ENCODE results near the gene FAM184A.

The FAM184A gene

GRCh38 chr6:119035459-119035858 lies 43.0 kb downstream of the FAM184A start:
- H3K9ac ChIP-seq (ENCODE audit: low read length in 2 of 2) = no peak overlapping the region
- H3K4me3 ChIP-seq (ENCODE audit: low read length in 2 of 2) = no peak overlapping the region
- H3K36me3 ChIP-seq (ENCODE audit: control insufficient read depth in 2 of 2, insufficient read depth in 2 of 2, low read length in 2 of 2) = no peaks in the 10 kb centered on the region
- H3K4me1 ChIP-seq (ENCODE audit: control insufficient read depth, insufficient read depth, low read length) = no peaks in the 10 kb centered on the region
- no peak overlapping the region for H3K27ac ChIP-seq (ENCODE audit: low read length)
- no peaks in the 10 kb centered on the region for H3K27me3 ChIP-seq (ENCODE audit: control insufficient read depth in 1 of 2, insufficient read depth in 2 of 2, low read length in 2 of 2)
- no peaks in the 10 kb centered on the region for H3K9me3 ChIP-seq (ENCODE audit: control insufficient read depth in 2 of 2, low read length in 2 of 2)

DNA sequence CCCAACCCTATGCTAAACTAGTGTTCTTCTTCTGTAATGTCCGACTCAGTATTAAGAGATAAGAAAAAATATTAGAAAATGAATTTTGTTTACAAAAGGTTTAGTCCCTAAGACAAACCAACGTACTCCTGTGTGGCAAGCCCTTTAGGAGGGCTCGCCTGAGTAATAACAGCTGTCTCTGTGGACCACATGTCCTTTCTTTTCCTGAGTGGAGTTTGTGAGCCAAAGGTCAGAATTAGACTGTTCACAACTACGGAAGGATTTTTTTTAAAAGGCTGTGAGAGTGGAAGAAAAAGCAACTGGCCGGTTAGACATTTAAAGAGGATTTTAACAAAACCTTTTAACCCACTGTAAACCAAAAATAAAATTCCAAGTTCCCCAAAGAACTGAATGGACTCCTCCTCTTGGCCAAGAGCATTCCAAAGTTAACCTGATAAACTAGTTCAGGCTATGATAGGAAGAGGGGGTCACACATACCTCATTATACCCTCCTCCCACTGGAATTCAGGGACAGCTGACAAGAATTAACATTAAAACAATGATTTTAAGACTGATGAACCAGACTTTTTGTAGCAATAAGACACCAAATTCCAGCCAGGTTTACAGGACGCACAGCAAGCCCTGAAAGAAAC lies 43.5 kb downstream of the FAM184A start:
- Histone ChIP-seq H3K27ac (ENCODE audit: low read length) (no peak overlapping the region), H3K27me3 (ENCODE audit: control insufficient read depth in 1 of 2, insufficient read depth in 2 of 2, low read length in 2 of 2) (no peaks in the 10 kb centered on the region), H3K9me3 (ENCODE audit: control insufficient read depth in 2 of 2, low read length in 2 of 2) (no peaks in the 10 kb centered on the region), H3K36me3 (ENCODE audit: control insufficient read depth in 2 of 2, insufficient read depth in 2 of 2, low read length in 2 of 2) (no peaks in the 10 kb centered on the region), H3K4me3 (ENCODE audit: low read length in 2 of 2) (no peak overlapping the region), H3K9ac (ENCODE audit: low read length in 2 of 2) (no peak overlapping the region), H3K4me1 (ENCODE audit: control insufficient read depth, insufficient read depth, low read length) (no peaks in the 10 kb centered on the region)

DNA sequence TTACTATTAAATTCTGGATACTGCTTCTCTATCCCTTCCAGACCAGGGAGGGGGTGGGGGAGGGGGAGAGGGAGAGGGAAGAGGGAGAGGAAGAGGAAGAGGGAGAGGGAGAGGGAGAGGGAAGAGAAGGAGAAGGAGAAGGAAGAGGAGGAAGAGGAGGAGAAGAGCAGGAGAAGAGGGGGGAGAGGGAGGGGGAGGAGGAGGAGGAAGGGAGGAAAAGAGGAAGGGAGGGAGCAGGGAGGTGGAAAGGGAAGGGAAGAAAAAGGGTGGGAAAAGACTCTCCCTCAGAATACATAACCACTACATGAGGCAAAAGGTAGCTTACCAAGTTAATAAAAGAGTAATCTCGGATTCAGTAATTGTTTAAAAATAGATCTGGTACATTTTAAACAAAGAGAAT lies 46.0 kb downstream of the FAM184A start:
- Histone ChIP-seq H3K9me3 (ENCODE audit: control insufficient read depth in 2 of 2, low read length in 2 of 2) (no peaks in the 10 kb centered on the region), H3K4me3 (ENCODE audit: low read length in 2 of 2) (no peak overlapping the region), H3K4me1 (ENCODE audit: control insufficient read depth, insufficient read depth, low read length) (no peaks in the 10 kb centered on the region), H3K27ac (ENCODE audit: low read length) (no peak overlapping the region), H3K27me3 (ENCODE audit: control insufficient read depth in 1 of 2, insufficient read depth in 2 of 2, low read length in 2 of 2) (no peaks in the 10 kb centered on the region), H3K36me3 (ENCODE audit: control insufficient read depth in 2 of 2, insufficient read depth in 2 of 2, low read length in 2 of 2) (no peaks in the 10 kb centered on the region), H3K9ac (ENCODE audit: low read length in 2 of 2) (no peak overlapping the region)

GRCh38 chr6:119030759-119031158 lies 47.7 kb downstream of the FAM184A start:
- Histone ChIP-seq H3K4me1 (ENCODE audit: control insufficient read depth, insufficient read depth, low read length) (no peaks in the 10 kb centered on the region), H3K9me3 (ENCODE audit: control insufficient read depth in 2 of 2, low read length in 2 of 2) (no peaks in the 10 kb centered on the region), H3K27ac (ENCODE audit: low read length) (no peak overlapping the region), H3K36me3 (ENCODE audit: control insufficient read depth in 2 of 2, insufficient read depth in 2 of 2, low read length in 2 of 2) (no peaks in the 10 kb centered on the region), H3K9ac (ENCODE audit: low read length in 2 of 2) (no peak overlapping the region), H3K4me3 (ENCODE audit: low read length in 2 of 2) (no peak overlapping the region), H3K27me3 (ENCODE audit: control insufficient read depth in 1 of 2, insufficient read depth in 2 of 2, low read length in 2 of 2) (no peaks in the 10 kb centered on the region)

- no peaks in the 10 kb centered on the region for H3K36me3 ChIP-seq (ENCODE audit: control insufficient read depth in 2 of 2, insufficient read depth in 2 of 2, low read length in 2 of 2)
- no peaks in the 10 kb centered on the region for H3K9me3 ChIP-seq (ENCODE audit: control insufficient read depth in 2 of 2, low read length in 2 of 2)
- H3K9ac ChIP-seq (ENCODE audit: low read length in 2 of 2) = no peak overlapping the region
- H3K4me1 ChIP-seq (ENCODE audit: control insufficient read depth, insufficient read depth, low read length) = no peaks in the 10 kb centered on the region
- H3K27me3 ChIP-seq (ENCODE audit: control insufficient read depth in 1 of 2, insufficient read depth in 2 of 2, low read length in 2 of 2) = no peaks in the 10 kb centered on the region
- H3K27ac ChIP-seq (ENCODE audit: low read length) = no peak overlapping the region
- H3K4me3 ChIP-seq (ENCODE audit: low read length in 2 of 2) = no peak overlapping the region
Observed at GRCh38 chr6:119028091-119028490, 50.4 kb downstream of the FAM184A start.

DNA sequence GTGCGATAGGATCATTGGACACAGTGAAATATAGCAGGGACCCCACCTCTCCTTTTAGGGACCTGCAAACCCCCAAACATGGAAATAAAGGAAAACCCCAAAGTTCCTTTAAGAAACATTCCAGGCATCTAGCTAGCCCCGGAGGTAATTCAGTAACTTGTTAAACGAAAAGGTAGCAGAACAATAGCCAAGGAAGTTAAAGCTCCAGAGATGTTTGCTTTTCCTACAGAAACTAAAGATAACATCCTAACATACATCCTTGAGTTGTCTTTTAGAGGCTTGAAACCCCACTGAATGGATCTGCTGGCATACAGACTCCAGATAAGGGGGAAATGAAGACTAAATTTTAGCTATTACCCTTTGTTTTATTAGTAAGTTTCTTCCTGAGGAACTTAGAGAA lies 51.0 kb downstream of the FAM184A start:
- no peak overlapping the region for H3K27ac ChIP-seq (ENCODE audit: low read length)
- H3K9me3 ChIP-seq (ENCODE audit: control insufficient read depth in 2 of 2, low read length in 2 of 2) = no peaks in the 10 kb centered on the region
- no peaks in the 10 kb centered on the region for H3K4me1 ChIP-seq (ENCODE audit: control insufficient read depth, insufficient read depth, low read length)
- H3K4me3 ChIP-seq (ENCODE audit: low read length in 2 of 2) = no peak overlapping the region
- no peak overlapping the region for H3K9ac ChIP-seq (ENCODE audit: low read length in 2 of 2)
- no peaks in the 10 kb centered on the region for H3K27me3 ChIP-seq (ENCODE audit: control insufficient read depth in 1 of 2, insufficient read depth in 2 of 2, low read length in 2 of 2)
- no peaks in the 10 kb centered on the region for H3K36me3 ChIP-seq (ENCODE audit: control insufficient read depth in 2 of 2, insufficient read depth in 2 of 2, low read length in 2 of 2)

GRCh38 chr6:119026822-119027221 lies 51.6 kb downstream of the FAM184A start:
- H3K36me3 ChIP-seq (ENCODE audit: control insufficient read depth in 2 of 2, insufficient read depth in 2 of 2, low read length in 2 of 2) = no peaks in the 10 kb centered on the region
- no peak overlapping the region for H3K9ac ChIP-seq (ENCODE audit: low read length in 2 of 2)
- H3K27ac ChIP-seq (ENCODE audit: low read length) = no peak overlapping the region
- H3K27me3 ChIP-seq (ENCODE audit: control insufficient read depth in 1 of 2, insufficient read depth in 2 of 2, low read length in 2 of 2) = no peaks in the 10 kb centered on the region
- H3K9me3 ChIP-seq (ENCODE audit: control insufficient read depth in 2 of 2, low read length in 2 of 2) = no peaks in the 10 kb centered on the region
- H3K4me1 ChIP-seq (ENCODE audit: control insufficient read depth, insufficient read depth, low read length) = no peaks in the 10 kb centered on the region
- no peak overlapping the region for H3K4me3 ChIP-seq (ENCODE audit: low read length in 2 of 2)

GRCh38 chr6:119025793-119026192 lies 52.7 kb downstream of the FAM184A start:
- no peak overlapping the region for H3K27ac ChIP-seq (ENCODE audit: low read length)
- H3K27me3 ChIP-seq (ENCODE audit: control insufficient read depth in 1 of 2, insufficient read depth in 2 of 2, low read length in 2 of 2) = no peaks in the 10 kb centered on the region

DNA sequence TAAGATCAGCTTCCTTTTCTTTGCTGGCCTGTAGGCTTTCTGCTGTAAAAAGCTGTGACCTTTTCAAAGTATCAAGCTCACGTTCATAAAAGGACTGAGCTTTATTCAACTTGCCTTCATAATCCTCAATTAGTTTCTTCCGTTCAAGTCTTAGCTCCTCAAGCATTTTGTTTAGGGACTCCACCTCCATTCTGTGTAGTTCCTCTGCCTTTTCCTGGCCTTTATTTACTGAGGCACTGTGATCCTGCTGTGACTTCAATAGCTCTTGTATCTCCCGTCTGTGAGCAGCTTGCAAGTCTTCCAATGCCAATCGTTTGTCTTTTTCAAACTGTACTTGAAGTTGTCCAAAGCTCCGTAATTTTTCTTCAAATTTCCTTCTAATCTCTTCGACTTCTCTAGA lies 54.4 kb downstream of the FAM184A start:
- Histone ChIP-seq H3K36me3 (ENCODE audit: control insufficient read depth in 2 of 2, insufficient read depth in 2 of 2, low read length in 2 of 2) (no peaks in the 10 kb centered on the region), H3K9me3 (ENCODE audit: control insufficient read depth in 2 of 2, low read length in 2 of 2) (no peaks in the 10 kb centered on the region), H3K4me1 (ENCODE audit: control insufficient read depth, insufficient read depth, low read length) (no peaks in the 10 kb centered on the region), H3K27ac (ENCODE audit: low read length) (no peak overlapping the region), H3K27me3 (ENCODE audit: control insufficient read depth in 1 of 2, insufficient read depth in 2 of 2, low read length in 2 of 2) (no peaks in the 10 kb centered on the region), H3K9ac (ENCODE audit: low read length in 2 of 2) (no peak overlapping the region), H3K4me3 (ENCODE audit: low read length in 2 of 2) (no peak overlapping the region)

More at GRCh38 chr6:119025793-119026192, 52.7 kb downstream of the FAM184A start:
- no peaks in the 10 kb centered on the region for H3K36me3 ChIP-seq (ENCODE audit: control insufficient read depth in 2 of 2, insufficient read depth in 2 of 2, low read length in 2 of 2)
- no peak overlapping the region for H3K4me3 ChIP-seq (ENCODE audit: low read length in 2 of 2)
- H3K9ac ChIP-seq (ENCODE audit: low read length in 2 of 2) = no peak overlapping the region
- no peaks in the 10 kb centered on the region for H3K9me3 ChIP-seq (ENCODE audit: control insufficient read depth in 2 of 2, low read length in 2 of 2)
- H3K4me1 ChIP-seq (ENCODE audit: control insufficient read depth, insufficient read depth, low read length) = no peaks in the 10 kb centered on the region

- Histone ChIP-seq H3K36me3 (ENCODE audit: control insufficient read depth in 2 of 2, insufficient read depth in 2 of 2, low read length in 2 of 2) (no peaks in the 10 kb centered on the region), H3K9ac (ENCODE audit: low read length in 2 of 2) (no peak overlapping the region), H3K4me3 (ENCODE audit: low read length in 2 of 2) (no peak overlapping the region), H3K27ac (ENCODE audit: low read length) (no peak overlapping the region), H3K9me3 (ENCODE audit: control insufficient read depth in 2 of 2, low read length in 2 of 2) (no peaks in the 10 kb centered on the region), H3K27me3 (ENCODE audit: control insufficient read depth in 1 of 2, insufficient read depth in 2 of 2, low read length in 2 of 2) (no peaks in the 10 kb centered on the region), H3K4me1 (ENCODE audit: control insufficient read depth, insufficient read depth, low read length) (no peaks in the 10 kb centered on the region)
Observed at GRCh38 chr6:119022796-119023195, 55.7 kb downstream of the FAM184A start.

DNA sequence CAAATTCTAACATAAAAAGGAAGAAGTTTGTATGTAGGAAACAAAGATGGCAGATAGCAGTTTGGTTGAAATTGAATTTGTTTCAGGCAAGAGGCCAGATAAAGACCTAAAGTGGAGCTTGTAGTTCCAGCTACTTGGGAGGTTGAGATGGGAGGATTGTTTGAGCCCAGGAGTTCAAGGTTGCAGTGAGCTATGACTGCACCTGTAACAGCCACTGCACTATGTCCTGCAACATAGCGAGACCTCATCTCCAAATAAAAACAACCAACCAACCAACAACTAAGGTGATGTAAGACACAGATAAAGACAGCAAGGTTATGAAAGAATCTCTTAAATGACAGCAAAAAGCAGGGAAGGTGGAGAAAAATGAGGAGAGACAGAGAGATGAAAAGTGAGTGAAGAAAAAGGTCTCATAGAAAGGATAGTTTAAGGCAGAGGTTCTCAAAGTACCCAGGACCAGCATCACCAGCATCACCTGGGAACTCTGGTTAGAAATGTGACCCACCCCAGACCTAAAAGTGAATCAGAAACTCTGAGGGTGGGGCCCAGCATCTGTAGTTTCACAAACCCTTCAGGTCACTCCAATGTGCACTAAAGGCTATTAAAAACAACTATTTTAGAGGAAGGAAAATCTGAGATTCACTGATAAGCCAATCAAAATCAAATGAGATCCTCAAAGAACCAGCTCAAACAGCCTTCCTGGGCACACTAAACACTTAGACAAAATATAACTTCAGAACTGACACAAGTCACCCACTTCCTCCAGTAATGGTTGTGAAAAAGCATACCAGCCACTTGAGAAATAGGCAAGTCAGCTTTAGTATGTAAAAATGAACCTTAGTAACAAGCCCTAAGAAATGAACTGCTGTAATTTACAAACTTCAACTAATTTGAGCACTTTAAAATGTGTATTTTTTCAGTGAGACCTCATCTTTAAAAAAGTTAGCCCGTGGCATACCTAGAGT lies 57.6 kb downstream of the FAM184A start:
- H3K9ac ChIP-seq (ENCODE audit: low read length in 2 of 2) = no peak overlapping the region
- no peaks in the 10 kb centered on the region for H3K4me1 ChIP-seq (ENCODE audit: control insufficient read depth, insufficient read depth, low read length)
- no peaks in the 10 kb centered on the region for H3K27me3 ChIP-seq (ENCODE audit: control insufficient read depth in 1 of 2, insufficient read depth in 2 of 2, low read length in 2 of 2)
- no peak overlapping the region for H3K4me3 ChIP-seq (ENCODE audit: low read length in 2 of 2)
- no peaks in the 10 kb centered on the region for H3K9me3 ChIP-seq (ENCODE audit: control insufficient read depth in 2 of 2, low read length in 2 of 2)
- H3K36me3 ChIP-seq (ENCODE audit: control insufficient read depth in 2 of 2, insufficient read depth in 2 of 2, low read length in 2 of 2) = no peaks in the 10 kb centered on the region
- H3K27ac ChIP-seq (ENCODE audit: low read length) = no peak overlapping the region
